Body of pancreas (tissue), 4 donors: Measurements from ENCODE around the gene USP7. TPM values are rescaled to one million over a fixed set of nuclear protein-coding genes. Genes with fewer than 3 reads are reported as not detected.
"Not testable (repeated sequence)": the region's sequence is repeated elsewhere in the genome, so short reads cannot be mapped to it uniquely, and the experiment has no call there.

Source experiments
- ATAC-seq: fragments of 150-250 bp; one replicate; pipeline ENCODE4 v1.9.1; 2016
- DNase-seq, 4 donors: peaks; one replicate each; pipeline ENCODE4 v3.0.0-alpha.2; 2019
- H3K27ac ChIP-seq, 4 donors: fragments of 200-600 bp; sonication (generic); 1 replicate in 3 of 4; 2 replicates in 1 of 4; pipeline versions ENCODE4 v1.5.1 to v1.6.1; 2016 to 2019; ENCODE audit warnings: mild to moderate bottlenecking in 1 of 4, mixed read lengths in 1 of 4, moderate library complexity in 1 of 4
- H3K27me3 ChIP-seq, 2 donors: fragments of 200-600 bp; sonication (generic); one replicate each; pipeline ENCODE4 v1.6.0; 2016; ENCODE audit warnings: mild to moderate bottlenecking in 1 of 2
- H3K36me3 ChIP-seq, 2 donors: fragments of 200-600 bp; sonication (generic); replicated peaks in 1 of 2; 2 replicates each; pipeline ENCODE4 v1.5.1; 2016; ENCODE audit warnings: low read depth in 2 of 2; ENCODE audit not compliant: insufficient read depth in 1 of 2
- H3K4me1 ChIP-seq: fragments of 200-600 bp; sonication (generic); one replicate; pipeline ENCODE4 v1.6.0; 2016
- H3K4me3 ChIP-seq, 2 donors: fragments of 200-600 bp; sonication (generic); 1 replicate in 1 of 2; 2 replicates in 1 of 2; pipeline ENCODE4 v1.5.1; 2016 to 2019
- H3K9me3 ChIP-seq, 3 donors: fragments of 200-600 bp; sonication (generic); 1 replicate in 2 of 3; 2 replicates in 1 of 3; pipeline ENCODE4 v1.5.1; 2016
- POLR2A ChIP-seq, 3 donors: fragments of 450-650 bp; IDR thresholded peaks; one replicate each; pipeline ENCODE4 v1.6.1; 2016; ENCODE audit warnings: antibody characterized with exemption in 3 of 3, mild to moderate bottlenecking in 2 of 3
- WGBS, 2 donors: methylation state at CpG; one replicate each; pipeline ENCODE4 v1.1.5; 2017; 5-methylcytosine and 5-hydroxymethylcytosine counted together
- intact Hi-C: fragments of 100-400 bp; cut with DNase I; formaldehyde crosslinking; loops from one replicate; pipeline ENCODE4 v1.15.1; 2023
- total RNA-seq, 2 donors: library from RNA; depleted of rRNA; stranded (reverse); fragments of >200 nt; gene quantifications; one replicate each; pipeline ENCODE4 v1.1.0, GENCODE V29; 2016
- TF ChIP-seq, protein P1 (sequence below), 7 experiments: fragments of 450-650 bp in 4 of 7; fragments of 200-600 bp in 3 of 7; sonication (generic) in 3 of 7; IDR thresholded peaks; one replicate each; pipeline ENCODE4 v1.5.1; 2016 to 2019; ENCODE audit warnings: antibody characterized with exemption in 7 of 7

Gene USP7
- total RNA-seq, 2 donors from 2014 or later, result 36.1 to 38.2 TPM

DNA sequence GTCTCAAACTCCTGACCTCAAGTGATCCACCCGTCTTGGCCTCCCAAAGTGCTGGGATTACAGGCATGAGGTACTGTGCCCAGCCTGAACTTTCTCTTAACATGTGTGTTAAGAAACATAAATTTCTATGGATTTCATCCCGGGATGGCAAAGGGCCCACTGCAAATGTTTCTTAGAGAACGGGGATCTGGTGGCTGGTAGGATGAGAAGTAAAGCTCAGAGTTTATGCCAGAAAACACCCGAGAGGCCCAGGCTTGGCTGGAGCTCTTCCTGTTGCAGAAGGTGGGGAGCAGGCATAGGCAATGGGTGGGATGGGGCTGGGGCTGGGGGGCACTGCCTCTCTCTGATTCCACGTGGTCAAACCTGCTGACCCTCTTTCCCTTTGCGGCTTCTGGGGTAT lies 89.3 kb downstream of the USP7 start:
- Histone ChIP-seq H3K27ac (no peak overlapping the region), H3K27me3 (no peaks in the 10 kb centered on the region), H3K36me3 (no peaks in the 10 kb centered on the region), H3K4me1 (peaks cover 25% of the 10 kb centered on the region), H3K9me3 (no peaks in the 10 kb centered on the region), H3K4me3 (no peak overlapping the region)
- ATAC-seq (no peak), DNase-seq (no peak)
- WGBS, 2 donors, result 71 to 78% methylated on average over 6 of the region's 6 CpGs
- intact Hi-C loops, result no loop called here
- TF ChIP-seq, protein P1, sequence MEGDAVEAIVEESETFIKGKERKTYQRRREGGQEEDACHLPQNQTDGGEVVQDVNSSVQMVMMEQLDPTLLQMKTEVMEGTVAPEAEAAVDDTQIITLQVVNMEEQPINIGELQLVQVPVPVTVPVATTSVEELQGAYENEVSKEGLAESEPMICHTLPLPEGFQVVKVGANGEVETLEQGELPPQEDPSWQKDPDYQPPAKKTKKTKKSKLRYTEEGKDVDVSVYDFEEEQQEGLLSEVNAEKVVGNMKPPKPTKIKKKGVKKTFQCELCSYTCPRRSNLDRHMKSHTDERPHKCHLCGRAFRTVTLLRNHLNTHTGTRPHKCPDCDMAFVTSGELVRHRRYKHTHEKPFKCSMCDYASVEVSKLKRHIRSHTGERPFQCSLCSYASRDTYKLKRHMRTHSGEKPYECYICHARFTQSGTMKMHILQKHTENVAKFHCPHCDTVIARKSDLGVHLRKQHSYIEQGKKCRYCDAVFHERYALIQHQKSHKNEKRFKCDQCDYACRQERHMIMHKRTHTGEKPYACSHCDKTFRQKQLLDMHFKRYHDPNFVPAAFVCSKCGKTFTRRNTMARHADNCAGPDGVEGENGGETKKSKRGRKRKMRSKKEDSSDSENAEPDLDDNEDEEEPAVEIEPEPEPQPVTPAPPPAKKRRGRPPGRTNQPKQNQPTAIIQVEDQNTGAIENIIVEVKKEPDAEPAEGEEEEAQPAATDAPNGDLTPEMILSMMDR (IDR thresholded peaks at IDR 0.05), result no peak
- no peak for TF ChIP-seq POLR2A (IDR thresholded peaks at IDR 0.05)

DNA sequence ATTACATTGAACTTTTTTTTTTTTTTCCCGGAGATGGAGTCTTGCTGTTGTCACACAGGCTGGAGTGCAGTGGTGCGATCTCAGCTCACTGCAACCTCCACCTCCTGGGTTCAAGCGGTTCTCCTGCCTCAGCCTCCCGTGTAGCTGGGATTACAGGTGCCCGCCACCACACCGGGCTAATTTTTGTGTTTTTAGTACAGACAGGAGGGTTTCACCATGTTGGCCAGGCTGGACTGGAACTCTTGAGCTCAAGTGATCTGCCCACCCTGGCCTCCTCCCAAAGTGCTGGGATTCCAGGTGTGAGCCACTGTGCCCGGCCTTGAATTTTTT lies 89.9 kb downstream of the USP7 start:
- intact Hi-C loops, result not testable (repeated sequence)

DNA sequence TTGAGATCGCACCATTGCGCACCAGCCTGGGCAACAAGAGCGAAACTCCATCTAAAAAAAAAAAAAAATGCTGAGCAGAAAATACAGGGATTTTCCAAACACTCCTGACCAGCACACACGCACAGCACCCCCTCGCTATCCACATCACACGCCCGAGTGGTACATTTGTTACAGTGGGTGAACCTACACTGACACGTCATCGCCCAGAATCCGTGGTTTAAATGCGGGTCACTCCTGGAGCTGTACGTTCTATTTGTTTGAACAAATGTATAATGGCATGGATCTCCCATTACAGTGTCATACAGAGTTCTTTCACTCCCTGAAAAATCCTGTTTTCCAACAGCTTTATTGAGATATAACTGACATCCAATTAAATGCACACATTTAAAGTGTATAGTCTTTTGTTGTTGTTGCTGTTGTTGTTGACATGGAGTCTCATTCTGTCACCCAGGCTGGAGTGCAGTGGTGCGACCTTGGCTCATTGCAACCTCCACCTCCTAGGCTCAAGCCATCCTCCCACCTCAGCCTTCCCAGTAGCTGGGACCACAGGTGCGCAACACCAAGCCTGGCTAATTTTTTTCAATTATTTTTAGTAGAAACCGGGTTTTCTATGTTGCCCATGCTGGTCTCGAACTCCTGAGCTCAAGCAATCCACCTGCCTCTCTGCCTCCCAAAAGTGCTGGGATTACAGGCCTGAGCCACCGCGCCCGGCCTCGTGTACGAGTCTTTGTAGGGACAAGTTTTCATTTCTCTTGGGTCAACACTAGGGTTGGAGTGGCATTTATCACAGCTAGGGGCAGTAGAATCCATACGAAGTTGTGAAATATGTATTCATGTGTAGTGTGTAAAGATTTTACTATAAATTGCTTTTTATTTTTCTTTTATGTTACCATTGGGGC lies 90.5 kb downstream of the USP7 start:
- H3K9me3 ChIP-seq, result no peaks in the 10 kb centered on the region
- no peaks in the 10 kb centered on the region for H3K27me3 ChIP-seq
- TF ChIP-seq POLR2A (IDR thresholded peaks at IDR 0.05), result no peak
- TF ChIP-seq, protein P1 (IDR thresholded peaks at IDR 0.05), result peak in 3 of 7 experiments; percentile 13 to 28 (median 19)
- ATAC-seq, result no peak
- H3K36me3 ChIP-seq, result no peaks in the 10 kb centered on the region
- no peak for DNase-seq
- intact Hi-C loops, result no loop called here
- H3K27ac ChIP-seq, result no peak overlapping the region
- peaks cover 20% of the 10 kb centered on the region for H3K4me1 ChIP-seq
- WGBS, 2 donors, result 87 to 88% methylated on average over 22 of the region's 22 CpGs
- no peak overlapping the region for H3K4me3 ChIP-seq

More for the DNA sequence above, 89.9 kb downstream of the USP7 start:
- H3K36me3 ChIP-seq, H3K9me3 ChIP-seq, H3K27me3 ChIP-seq, H3K4me3 ChIP-seq, ATAC-seq, DNase-seq, H3K27ac ChIP-seq: not testable (repeated sequence)
- WGBS, 2 donors, result 91 to 94% methylated on average over 7 of the region's 7 CpGs
- H3K4me1 ChIP-seq, result peaks cover 26% of the 10 kb centered on the region

DNA sequence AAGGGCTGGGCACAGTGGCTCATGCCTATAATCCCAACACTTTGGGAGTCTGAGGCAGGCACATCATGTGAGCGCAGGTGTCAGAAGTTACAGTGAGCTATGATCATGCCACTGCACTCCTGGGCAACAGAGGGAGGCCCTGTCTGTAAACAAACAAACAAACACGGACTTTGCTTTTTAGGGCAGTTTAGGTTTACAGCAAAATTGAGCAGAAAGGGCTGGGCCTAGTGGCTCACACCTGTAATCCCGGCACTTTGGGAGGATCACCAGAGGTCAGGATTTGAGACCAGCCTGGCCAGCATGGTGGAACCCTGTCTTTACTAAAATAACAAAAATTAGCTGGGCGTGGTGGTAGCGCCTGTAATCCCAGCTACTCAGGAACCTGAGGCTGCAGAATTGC lies 91.6 kb downstream of the USP7 start:
- TF ChIP-seq, protein P1 (IDR thresholded peaks at IDR 0.05), result no peak
- TF ChIP-seq POLR2A (IDR thresholded peaks at IDR 0.05), result no peak
- DNase-seq (no peak), ATAC-seq (no peak)
- Histone ChIP-seq H3K4me1 (peaks cover 24% of the 10 kb centered on the region), H3K9me3 (no peaks in the 10 kb centered on the region), H3K27me3 (no peaks in the 10 kb centered on the region), H3K27ac (no peak overlapping the region), H3K4me3 (no peak overlapping the region), H3K36me3 (no peaks in the 10 kb centered on the region)
- 90 to 93% methylated on average over 5 of the region's 5 CpGs for WGBS, 2 donors
- intact Hi-C loops, result no loop called here

DNA sequence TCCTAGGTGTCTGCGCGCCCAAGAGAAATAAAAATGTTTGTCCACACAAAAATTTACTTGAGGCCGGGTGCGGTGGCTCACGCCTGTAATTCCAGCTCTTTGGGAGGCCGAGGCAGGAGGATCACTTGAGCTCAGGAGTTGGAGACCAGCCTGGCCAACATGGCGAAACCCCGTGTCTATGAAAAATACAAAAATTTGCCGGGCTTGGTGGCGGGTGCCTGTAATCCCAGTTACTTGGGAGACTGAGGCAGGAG lies 93.8 kb downstream of the USP7 start:
- intact Hi-C loops, H3K36me3 ChIP-seq, ATAC-seq, H3K9me3 ChIP-seq, H3K27me3 ChIP-seq, DNase-seq, H3K4me3 ChIP-seq: not testable (repeated sequence)
- peak overlapping the region in 2 of 4 donors; percentile 59 to 94 for H3K27ac ChIP-seq
- H3K4me1 ChIP-seq, result peaks cover 46% of the 10 kb centered on the region
- 92 to 96% methylated on average over 10 of the region's 10 CpGs for WGBS, 2 donors
